MM.1S (cell line): Measurements from ENCODE around the gene TOMM40.
"Not testable (repeated sequence)": the region's sequence is repeated elsewhere in the genome, so short reads cannot be mapped to it uniquely, and the experiment has no call there.

ENCODE experiments used
- CTCF ChIP-seq: fragments of 300-600 bp; sonication (generic); IDR thresholded peaks from 2 replicates; pipeline ENCODE4 v1.5.1; 2016; ENCODE audit warnings: antibody characterized with exemption, low read length, mixed read lengths
- EZH2 ChIP-seq: fragments of 300-600 bp; sonication (generic); optimal IDR thresholded peaks from 2 replicates; pipeline ENCODE3; 2017; ENCODE audit warnings: low read depth, mild to moderate bottlenecking, antibody characterized with exemption, low read length, mixed read lengths
- EZH2phosphoT487 ChIP-seq: fragments of 300-600 bp; sonication (generic); IDR thresholded peaks from 2 replicates; pipeline ENCODE4 v1.6.1; 2018; ENCODE audit warnings: antibody characterized with exemption, low read length

DNA sequence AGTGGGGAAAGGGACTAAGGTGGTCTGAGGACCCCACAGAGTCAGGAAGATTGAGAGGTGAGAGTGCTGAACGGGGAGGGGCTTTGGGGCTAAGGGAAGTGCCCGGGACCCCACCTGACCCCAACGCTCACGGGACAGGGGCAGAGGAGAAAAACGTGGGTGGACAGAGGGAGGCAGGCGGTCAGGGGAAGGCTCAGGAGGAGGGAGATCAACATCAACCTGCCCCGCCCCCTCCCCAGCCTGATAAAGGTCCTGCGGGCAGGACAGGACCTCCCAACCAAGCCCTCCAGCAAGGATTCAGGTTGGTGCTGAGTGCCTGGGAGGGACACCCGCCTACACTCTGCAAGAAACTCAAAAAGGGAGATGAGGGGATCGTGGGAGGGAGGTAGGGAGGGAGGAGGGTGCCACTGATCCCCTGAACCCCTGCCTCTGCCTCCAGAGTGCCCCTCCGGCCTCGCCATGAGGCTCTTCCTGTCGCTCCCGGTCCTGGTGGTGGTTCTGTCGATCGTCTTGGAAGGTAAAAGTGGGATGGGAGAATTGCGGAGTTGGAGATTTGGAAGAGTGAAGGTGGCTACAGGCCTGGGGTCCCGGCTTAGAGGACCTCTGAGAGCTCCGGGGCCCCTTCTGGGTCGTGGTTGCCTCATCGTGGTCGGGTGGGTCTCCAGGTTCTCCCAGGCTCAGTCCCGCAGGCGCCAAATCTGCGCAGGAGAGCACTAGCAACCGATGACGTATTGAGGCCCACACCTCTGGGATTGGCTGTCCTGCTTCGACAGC lies 23.6 kb downstream of the TOMM40 start, which contains the start of gene APOC1:
- TF ChIP-seq CTCF, EZH2, EZH2phosphoT487: not testable (repeated sequence)
